ENCODE measurements around the gene FSHB. TPM values are rescaled to one million over a fixed set of nuclear protein-coding genes. Genes with fewer than 3 reads are reported as not detected.
"Not testable (repeated sequence)": the region's sequence is repeated elsewhere in the genome, so short reads cannot be mapped to it uniquely, and the experiment has no call there.

FSHB gene
- total RNA-seq, 1 donor: not detected

DNA sequence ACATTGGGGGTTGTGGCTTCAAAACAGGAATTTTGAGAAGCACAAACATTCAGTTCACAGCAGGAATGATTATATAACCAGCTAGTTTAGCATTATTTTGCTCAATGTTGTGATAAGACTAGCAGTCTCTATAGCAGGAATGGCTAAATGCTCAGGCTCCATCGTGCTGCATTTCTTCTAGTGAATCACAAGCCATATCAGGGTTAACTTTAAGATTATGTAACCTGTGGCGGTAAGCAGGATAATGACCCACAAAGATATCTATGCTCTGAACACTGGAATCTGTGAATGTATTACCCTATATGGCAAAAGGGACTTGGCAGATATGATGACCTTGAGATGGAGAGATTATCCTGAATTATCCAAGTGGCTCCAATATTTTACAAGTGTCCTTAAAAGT lies 14.8 kb downstream of the FSHB start:
- H3K4me3 ChIP-seq (ENCODE audit: low read length): no peak overlapping the region
- no peaks in the 10 kb centered on the region for H3K9me3 ChIP-seq (ENCODE audit: low read depth, low read length)
- no peaks in the 10 kb centered on the region for H3K27me3 ChIP-seq (ENCODE audit: insufficient read depth, low read length)
- H3K4me1 ChIP-seq (ENCODE audit: insufficient read depth, low read length): no peaks in the 10 kb centered on the region

DNA sequence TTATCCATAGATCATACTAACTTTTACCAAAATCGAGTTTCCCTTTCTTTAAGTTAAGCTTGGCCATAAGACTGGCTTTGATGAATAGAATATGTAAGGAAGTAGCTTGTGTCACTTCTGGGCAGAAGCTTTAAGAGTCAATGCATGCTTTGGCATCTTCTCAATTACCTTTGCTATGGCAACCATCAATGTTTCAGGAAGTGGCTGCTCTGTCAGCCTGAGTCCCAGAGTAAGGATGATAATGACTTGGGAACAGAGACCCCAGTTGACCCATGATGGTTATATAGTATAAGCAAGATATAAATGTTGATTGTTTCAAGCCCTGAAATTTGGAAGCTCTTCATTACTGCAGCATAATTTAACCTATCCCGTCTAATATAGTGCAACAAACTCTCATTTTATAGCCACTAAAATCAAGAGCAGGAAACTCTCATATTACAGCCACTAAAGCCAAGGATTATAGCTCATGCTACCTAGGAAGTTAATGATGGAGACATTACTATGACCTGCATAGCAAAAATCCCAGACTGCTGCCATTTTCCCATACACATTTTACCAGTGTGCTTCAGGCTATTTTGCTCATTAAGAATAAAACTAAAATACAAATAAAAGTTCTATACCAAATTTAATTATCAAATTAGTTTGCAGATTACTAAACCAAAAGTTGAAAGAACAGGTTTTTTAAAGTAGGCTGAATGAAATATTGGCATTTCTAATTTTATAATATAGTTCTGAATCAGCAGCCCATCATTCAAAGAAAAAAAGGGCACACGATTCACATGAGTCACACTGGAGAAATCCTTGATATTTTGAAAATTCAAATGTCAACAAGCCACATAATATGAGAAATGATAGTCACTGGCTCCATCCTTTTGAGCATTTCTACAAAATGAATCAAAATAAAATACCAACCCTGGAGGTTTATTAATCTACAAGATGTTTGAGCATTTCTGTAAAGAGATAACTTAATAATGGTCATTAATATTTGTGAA lies 23.8 kb downstream of the FSHB start:
- Histone ChIP-seq H3K9me3 (ENCODE audit: low read depth, low read length) (no peaks in the 10 kb centered on the region), H3K27me3 (ENCODE audit: insufficient read depth, low read length) (no peaks in the 10 kb centered on the region), H3K4me1 (ENCODE audit: insufficient read depth, low read length) (no peaks in the 10 kb centered on the region), H3K4me3 (ENCODE audit: low read length) (no peak overlapping the region)

DNA sequence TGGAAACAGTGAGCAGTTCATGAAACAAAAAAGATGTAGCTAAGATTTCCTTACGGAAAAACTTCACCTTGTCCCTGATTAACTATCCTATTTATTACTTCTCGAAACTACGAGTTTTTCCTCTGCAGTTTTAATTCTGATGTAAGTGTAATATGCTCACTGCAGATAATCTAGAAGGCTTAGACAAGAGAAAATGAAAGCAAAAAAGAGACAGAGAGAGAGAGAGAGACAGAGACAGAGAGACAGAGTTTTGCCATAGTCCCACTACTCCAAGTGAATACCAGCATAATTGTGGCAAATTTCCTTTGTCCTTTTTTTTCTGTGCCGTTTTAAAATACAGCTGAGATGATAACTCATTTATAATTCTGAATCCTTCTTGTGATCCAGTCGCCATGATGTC lies 24.8 kb downstream of the FSHB start:
- Histone ChIP-seq H3K4me1 (ENCODE audit: insufficient read depth, low read length) (no peaks in the 10 kb centered on the region), H3K9me3 (ENCODE audit: low read depth, low read length) (no peaks in the 10 kb centered on the region), H3K4me3 (ENCODE audit: low read length) (no peak overlapping the region), H3K27me3 (ENCODE audit: insufficient read depth, low read length) (no peaks in the 10 kb centered on the region)

DNA sequence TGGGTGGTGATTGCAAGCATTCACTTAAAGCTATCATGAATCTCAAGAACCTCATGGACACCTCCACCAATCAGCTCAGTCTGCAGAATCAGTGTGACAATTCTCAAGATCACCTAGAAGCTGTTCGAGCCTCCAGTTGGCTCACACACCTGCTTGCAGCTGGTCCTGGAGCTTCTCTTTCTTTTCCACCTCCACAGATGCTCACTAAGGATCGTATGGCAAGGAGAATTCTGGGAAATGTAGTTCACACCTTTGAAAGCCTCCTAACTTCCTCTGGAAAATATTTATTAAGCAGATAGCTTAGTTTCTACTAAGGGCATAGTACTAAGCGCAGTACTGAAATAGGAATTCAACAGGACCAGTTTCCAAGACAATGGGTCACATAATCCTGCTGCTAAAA lies 26.2 kb downstream of the FSHB start:
- Histone ChIP-seq H3K4me3 (ENCODE audit: low read length) (no peak overlapping the region), H3K9me3 (ENCODE audit: low read depth, low read length) (no peaks in the 10 kb centered on the region), H3K4me1 (ENCODE audit: insufficient read depth, low read length) (no peaks in the 10 kb centered on the region), H3K27me3 (ENCODE audit: insufficient read depth, low read length) (no peaks in the 10 kb centered on the region)

DNA sequence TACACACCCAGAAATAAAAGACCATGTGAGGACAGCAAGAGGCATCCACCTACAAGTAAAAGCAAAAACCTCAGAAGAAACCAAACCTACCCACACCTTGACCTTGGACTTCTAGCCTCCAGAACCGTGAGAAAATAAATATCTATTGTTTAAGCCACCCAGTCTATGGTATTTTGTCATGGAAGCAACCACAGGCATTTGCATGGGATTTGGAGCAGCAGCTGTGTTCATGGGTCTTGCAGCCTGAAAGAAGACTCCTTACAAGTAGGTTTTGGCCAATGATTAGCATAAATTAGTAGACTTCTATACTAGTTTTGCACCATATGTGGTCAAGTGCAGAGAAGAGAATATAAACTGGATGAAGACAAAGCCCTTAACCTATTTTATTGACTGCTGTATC lies 27.9 kb downstream of the FSHB start:
- Histone ChIP-seq H3K4me3 (ENCODE audit: low read length) (no peak overlapping the region), H3K27me3 (ENCODE audit: insufficient read depth, low read length) (no peaks in the 10 kb centered on the region), H3K9me3 (ENCODE audit: low read depth, low read length) (no peaks in the 10 kb centered on the region), H3K4me1 (ENCODE audit: insufficient read depth, low read length) (no peaks in the 10 kb centered on the region)

DNA sequence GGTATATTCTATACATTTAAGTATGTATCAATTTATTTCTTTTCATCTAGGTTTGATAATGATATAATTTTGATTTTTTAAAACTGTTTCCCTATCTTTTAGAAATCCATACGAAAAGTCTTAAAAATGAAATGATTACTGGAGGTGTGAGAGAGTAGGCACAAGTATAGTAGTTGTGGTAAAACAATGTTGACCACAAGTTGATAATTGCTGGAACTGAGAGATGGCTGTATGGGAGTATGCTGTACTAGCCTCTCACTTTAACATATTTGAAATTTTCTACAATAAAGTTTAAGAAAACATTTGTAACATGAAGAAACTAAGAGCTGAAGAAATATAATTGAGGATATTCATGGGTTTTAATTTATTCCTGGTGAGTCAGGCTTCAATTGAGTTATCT lies 30.0 kb downstream of the FSHB start:
- Histone ChIP-seq H3K4me1 (ENCODE audit: insufficient read depth, low read length) (no peaks in the 10 kb centered on the region), H3K9me3 (ENCODE audit: low read depth, low read length) (no peaks in the 10 kb centered on the region), H3K4me3 (ENCODE audit: low read length) (no peak overlapping the region), H3K27me3 (ENCODE audit: insufficient read depth, low read length) (no peaks in the 10 kb centered on the region)

DNA sequence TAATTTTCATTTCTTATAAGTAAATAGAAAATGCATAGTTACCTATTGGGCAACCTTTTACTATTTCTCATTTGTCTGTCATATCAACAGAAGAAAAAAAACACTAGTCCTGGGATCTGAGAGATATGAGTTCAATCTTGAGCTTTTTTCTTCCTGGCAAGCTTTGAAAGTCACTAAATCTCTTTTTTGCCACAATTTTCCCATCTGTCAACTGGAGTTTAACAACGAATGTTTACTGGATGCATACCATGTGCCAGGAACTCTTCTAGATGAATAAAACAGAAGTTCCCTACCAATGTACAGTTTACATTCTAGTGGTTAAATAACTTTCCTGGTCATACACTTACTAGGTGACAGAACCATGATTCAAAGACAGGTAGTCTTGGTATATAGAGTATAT lies 31.0 kb downstream of the FSHB start:
- Histone ChIP-seq H3K4me3 (ENCODE audit: low read length) (no peak overlapping the region), H3K27me3 (ENCODE audit: insufficient read depth, low read length) (no peaks in the 10 kb centered on the region), H3K4me1 (ENCODE audit: insufficient read depth, low read length) (no peaks in the 10 kb centered on the region), H3K9me3 (ENCODE audit: low read depth, low read length) (no peaks in the 10 kb centered on the region)

DNA sequence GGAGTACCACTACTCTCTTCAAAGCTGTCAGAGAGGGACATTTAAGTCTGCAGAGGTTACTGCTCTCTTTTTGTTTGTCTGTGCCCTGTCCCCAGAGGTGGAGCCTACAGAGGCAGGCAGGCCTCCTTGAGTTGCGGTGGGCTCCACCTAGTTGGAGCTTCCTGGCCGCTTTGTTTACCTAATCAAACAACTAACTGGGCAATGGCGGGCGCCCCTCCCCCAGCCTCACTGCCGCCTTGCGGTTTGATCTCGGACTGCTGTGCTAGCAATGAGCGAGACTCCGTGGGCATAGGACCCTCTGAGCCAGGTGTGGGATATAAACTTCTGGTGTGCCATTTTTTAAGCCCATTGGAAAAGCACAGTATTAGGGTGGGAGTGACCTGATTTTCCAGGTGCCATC lies 37.8 kb downstream of the FSHB start:
- not testable (repeated sequence) for H3K4me3 ChIP-seq (ENCODE audit: low read length); H3K4me1 ChIP-seq (ENCODE audit: insufficient read depth, low read length); H3K9me3 ChIP-seq (ENCODE audit: low read depth, low read length); H3K27me3 ChIP-seq (ENCODE audit: insufficient read depth, low read length)

DNA sequence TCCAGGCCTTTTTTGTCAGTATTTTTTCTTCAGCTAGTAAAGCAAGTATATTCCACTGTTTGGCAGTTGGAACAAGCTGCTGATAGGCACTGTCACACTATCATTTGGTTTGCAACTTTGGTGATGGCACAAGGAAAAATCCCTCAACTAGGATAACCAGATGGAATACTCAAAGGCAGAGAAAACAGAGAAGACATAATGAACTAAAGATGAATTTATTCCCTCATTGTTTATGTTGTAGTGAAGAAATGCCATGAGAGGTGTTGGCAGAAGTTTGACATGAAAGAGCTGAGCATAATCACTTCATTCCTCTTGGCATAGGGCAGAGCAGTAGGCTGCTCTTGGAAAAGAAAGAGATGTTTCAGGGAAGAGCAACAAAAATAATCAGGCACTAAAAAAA lies 39.9 kb downstream of the FSHB start:
- H3K4me1 ChIP-seq (ENCODE audit: insufficient read depth, low read length): no peaks in the 10 kb centered on the region
- no peak overlapping the region for H3K4me3 ChIP-seq (ENCODE audit: low read length)
- H3K27me3 ChIP-seq (ENCODE audit: insufficient read depth, low read length): no peaks in the 10 kb centered on the region
- no peaks in the 10 kb centered on the region for H3K9me3 ChIP-seq (ENCODE audit: low read depth, low read length)

DNA sequence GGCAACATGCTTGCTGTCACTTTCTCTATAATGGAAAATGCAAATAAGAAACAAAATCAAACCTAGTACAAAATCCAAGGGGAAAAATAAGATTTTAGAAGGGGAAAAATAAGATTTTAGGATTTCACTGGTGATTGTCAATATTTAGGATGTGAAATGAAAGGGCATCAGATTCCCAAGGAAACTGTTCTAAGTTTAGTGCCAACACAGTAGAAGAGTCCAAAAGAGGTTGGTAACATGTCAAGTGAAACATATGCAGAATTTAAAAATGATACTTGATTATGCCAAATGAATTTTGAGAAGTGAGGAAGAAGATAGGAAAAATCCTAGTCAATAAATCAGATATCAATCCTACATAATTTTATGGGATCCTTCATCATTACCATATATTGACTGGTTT lies 46.4 kb downstream of the FSHB start:
- Histone ChIP-seq H3K27me3 (ENCODE audit: insufficient read depth, low read length) (no peaks in the 10 kb centered on the region), H3K4me1 (ENCODE audit: insufficient read depth, low read length) (peaks cover 8% of the 10 kb centered on the region), H3K4me3 (ENCODE audit: low read length) (no peak overlapping the region), H3K9me3 (ENCODE audit: low read depth, low read length) (no peaks in the 10 kb centered on the region)

DNA sequence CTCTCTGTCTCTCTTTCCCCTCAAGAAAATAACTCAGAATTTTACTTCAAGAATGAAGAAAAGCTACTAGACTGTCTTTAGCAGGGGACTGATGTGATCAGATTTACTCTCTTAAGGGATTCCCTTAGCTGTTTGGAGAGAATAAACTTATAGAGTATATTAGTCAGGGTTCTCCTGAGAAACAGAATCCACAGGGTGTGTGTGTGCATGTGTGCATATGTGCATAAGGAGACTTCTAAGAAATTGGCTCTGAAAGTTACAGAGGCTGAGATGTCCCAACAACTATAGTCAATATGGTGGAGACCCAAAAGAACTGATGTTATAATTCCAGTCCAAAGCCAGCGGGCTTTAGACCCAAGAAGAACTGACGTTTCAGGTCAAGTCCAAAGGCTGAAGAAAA lies 49.0 kb downstream of the FSHB start:
- no peak overlapping the region for H3K4me3 ChIP-seq (ENCODE audit: low read length)
- no peaks in the 10 kb centered on the region for H3K9me3 ChIP-seq (ENCODE audit: low read depth, low read length)
- H3K27me3 ChIP-seq (ENCODE audit: insufficient read depth, low read length): no peaks in the 10 kb centered on the region
- peaks cover 11% of the 10 kb centered on the region for H3K4me1 ChIP-seq (ENCODE audit: insufficient read depth, low read length)

DNA sequence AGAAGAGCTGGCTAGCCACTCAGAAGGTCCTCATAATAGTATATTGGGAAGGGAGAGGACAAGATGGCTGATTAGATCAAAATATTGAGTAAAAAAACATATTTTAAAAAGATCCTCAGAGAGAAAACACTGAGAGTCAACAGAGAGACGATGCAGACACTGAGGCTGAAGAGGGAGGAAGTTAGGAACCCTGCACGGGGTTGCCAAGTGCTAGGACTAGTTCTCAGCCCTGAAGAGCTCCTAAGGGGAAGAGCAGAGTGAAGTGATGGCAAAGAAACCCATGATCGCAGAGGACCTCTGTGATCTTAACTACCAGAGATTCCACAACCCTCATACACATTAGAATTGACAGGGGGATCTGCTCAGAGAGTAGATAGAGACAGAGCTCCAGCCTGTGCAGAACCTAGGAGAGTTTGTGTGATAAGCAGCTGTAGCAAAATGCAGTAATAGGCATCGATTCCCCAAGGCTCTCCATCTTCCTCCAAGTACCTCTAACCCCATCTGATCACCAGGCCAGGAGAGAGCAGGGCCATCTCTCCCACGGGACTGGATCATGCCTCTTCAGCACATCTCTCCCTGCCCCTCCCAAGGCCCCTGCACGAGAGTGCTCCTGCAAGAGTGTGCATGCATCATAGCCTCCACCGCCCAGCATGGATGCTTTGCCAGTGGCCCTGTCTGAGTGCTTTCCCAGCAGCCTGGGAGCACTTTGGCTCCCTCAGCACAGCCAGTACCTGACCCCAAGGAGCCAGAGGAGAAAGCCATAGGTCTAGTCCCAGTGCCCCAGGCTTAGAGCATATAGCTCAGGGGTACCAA lies 50.9 kb downstream of the FSHB start:
- peaks cover 11% of the 10 kb centered on the region for H3K4me1 ChIP-seq (ENCODE audit: insufficient read depth, low read length)
- H3K27me3 ChIP-seq (ENCODE audit: insufficient read depth, low read length): no peaks in the 10 kb centered on the region
- H3K4me3 ChIP-seq (ENCODE audit: low read length): no peak overlapping the region
- no peaks in the 10 kb centered on the region for H3K9me3 ChIP-seq (ENCODE audit: low read depth, low read length)

DNA sequence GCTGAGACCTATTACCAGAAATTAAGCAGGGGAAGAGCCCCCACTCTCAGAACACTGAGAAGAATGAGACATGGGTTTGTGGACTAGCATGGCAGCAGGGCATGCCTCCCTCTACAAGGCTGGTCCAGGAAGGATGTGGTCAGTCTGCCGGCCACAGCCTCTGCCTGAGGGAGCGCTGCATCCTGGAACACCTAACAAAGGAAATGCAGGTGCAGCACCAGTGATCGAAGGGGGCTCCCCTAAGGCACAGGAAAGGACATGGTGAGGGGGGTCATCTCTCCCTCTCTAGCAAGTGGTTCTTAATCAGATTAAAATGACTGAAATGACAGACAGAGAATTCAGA lies 51.4 kb downstream of the FSHB start:
- Histone ChIP-seq H3K4me3 (ENCODE audit: low read length) (no peak overlapping the region), H3K9me3 (ENCODE audit: low read depth, low read length) (no peaks in the 10 kb centered on the region), H3K27me3 (ENCODE audit: insufficient read depth, low read length) (no peaks in the 10 kb centered on the region), H3K4me1 (ENCODE audit: insufficient read depth, low read length) (peaks cover 11% of the 10 kb centered on the region)
